Lower lobe of right lung (tissue), 2 donors: ENCODE results near the gene SLC66A2. TPM values are rescaled to one million over a fixed set of nuclear protein-coding genes. Genes with fewer than 3 reads are reported as not detected.

Experiments
- ATAC-seq, 2 donors: fragments of 200-7000 bp; cut with Tn5 transposase; one replicate each; pipeline ENCODE4 v1.9.1; 2020 to 2022; ENCODE audit warnings: mild to moderate bottlenecking in 2 of 2, moderate library complexity in 2 of 2
- DNase-seq: peaks from one replicate; pipeline ENCODE4 v3.0.0-alpha.2; 2020
- H3K27ac ChIP-seq: fragments of 200-600 bp; one replicate; pipeline ENCODE4 v1.8.0; 2022
- H3K27me3 ChIP-seq: fragments of 200-600 bp; one replicate; pipeline ENCODE4 v1.8.0; 2022; ENCODE audit warnings: low read depth
- H3K36me3 ChIP-seq: fragments of 200-600 bp; one replicate; pipeline ENCODE4 v1.8.0; 2022; ENCODE audit warnings: mild to moderate bottlenecking
- H3K4me1 ChIP-seq: fragments of 200-600 bp; one replicate; pipeline ENCODE4 v1.8.0; 2022
- H3K4me3 ChIP-seq: fragments of 200-600 bp; one replicate; pipeline ENCODE4 v1.8.0; 2022; ENCODE audit warnings: mild to moderate bottlenecking
- H3K9me3 ChIP-seq: fragments of 200-600 bp; one replicate; pipeline ENCODE4 v1.8.0; 2022
- CTCF ChIP-seq: fragments of 200-600 bp; IDR thresholded peaks from one replicate; pipeline ENCODE4 v1.8.0; 2022; ENCODE audit warnings: antibody characterized with exemption, mild to moderate bottlenecking
- intact Hi-C: fragments of 100-400 bp; cut with DNase I; formaldehyde crosslinking; loops from one replicate; pipeline ENCODE4 v1.11.0; 2022
- total RNA-seq: library from RNA; stranded (reverse); fragmentation: NEBNext Ultra II Directional; extraction: Animal tissue kit (Norgen Biotek cat#: 25700); gene quantifications from one replicate; pipeline ENCODE4 v1.2.1, GENCODE V29; 2021
- donor health status: DM: no; HTN: yes; CAD: no; lungs with severe emphysema.

Gene SLC66A2
- total RNA-seq, 1 donor from 2014 or later: 54.2 TPM

- no peaks in the 10 kb centered on the region for H3K27me3 ChIP-seq
- H3K4me3 ChIP-seq: no peak overlapping the region
- intact Hi-C loops: no loop called here
- H3K4me1 ChIP-seq: no peaks in the 10 kb centered on the region
- peaks cover 45% of the 10 kb centered on the region for H3K36me3 ChIP-seq
- H3K9me3 ChIP-seq: no peaks in the 10 kb centered on the region
- no peak overlapping the region for H3K27ac ChIP-seq
- ATAC-seq (no peak), DNase-seq (peak; percentile 34)
- no peak for TF ChIP-seq CTCF
These were observed 36.8 kb downstream of the SLC66A2 start for GRCh38 chr18:79914614-79915160.

DNA sequence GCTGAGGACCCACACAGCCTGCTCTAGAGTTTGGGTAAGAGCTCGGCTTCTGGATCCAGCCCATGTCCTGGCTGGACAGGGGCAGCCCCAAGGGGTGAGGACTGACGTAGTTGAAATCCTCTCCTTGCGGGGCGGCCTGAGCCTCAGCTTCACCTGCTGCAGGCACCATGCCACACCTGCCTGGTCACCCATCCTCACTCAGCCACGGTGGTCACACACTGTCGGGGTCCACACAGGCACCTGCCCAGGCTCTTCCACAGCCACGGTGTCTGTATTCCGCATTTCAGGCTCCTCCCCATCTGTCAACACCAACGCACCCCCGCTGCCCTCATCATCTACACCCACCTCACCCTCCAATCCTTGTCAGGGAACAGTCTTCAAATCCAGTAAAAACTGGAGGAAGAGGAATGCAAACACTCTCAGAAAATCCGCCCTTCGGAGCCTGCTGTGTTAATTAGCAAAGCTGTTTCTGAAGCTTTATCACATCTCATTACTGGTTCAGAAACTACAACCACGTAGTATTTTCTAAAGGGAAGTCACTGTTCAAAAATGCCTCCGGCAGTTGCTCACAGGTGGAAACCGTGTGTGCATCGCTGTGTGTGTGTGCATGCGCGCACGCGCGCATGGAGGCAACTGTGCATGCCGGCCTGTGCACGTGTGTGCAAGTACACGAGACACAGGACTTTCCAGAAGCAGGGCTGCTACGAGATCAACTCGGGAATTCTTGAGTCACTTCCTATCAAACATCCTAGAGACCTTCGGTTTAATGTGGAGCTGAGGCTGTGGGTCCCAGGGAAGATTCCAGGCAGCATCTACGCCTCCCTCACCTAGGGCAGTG lies 38.2 kb downstream of the SLC66A2 start:
- DNase-seq: peak; percentile 38
- Histone ChIP-seq H3K27ac (no peak overlapping the region), H3K4me3 (no peak overlapping the region), H3K9me3 (no peaks in the 10 kb centered on the region), H3K27me3 (no peaks in the 10 kb centered on the region), H3K36me3 (peaks cover 36% of the 10 kb centered on the region), H3K4me1 (no peaks in the 10 kb centered on the region)
- intact Hi-C loops: no loop called here
- no peak for ATAC-seq
- TF ChIP-seq CTCF: no peak

DNA sequence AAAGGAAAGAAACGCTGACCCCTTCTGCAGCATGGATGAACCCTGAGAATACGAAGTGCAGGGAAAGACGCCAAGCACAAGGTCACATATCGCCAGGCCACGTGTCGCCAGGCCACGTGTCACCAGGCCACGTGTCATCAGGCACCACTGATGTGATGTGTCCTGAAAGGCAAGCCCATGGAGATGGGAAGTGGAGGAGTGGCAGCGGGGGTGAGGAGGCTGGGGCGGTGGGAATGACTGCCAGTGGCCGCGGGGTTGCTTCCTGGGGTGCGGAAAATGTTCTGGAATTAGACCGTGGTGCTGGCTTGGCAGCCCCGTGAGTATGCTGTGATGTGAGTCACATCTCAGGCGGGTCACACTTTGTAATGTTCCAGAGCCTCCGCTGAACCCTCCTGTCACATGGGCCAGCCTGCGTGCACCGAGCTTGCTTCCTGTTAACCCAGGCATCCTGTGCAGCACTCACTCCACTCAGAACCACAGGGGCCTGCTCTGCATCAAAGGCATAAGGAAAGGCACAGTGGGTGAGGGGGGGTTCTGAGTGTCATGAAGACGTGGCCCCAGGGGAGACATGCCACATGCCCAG lies 39.0 kb downstream of the SLC66A2 start:
- H3K9me3 ChIP-seq: no peaks in the 10 kb centered on the region
- H3K4me3 ChIP-seq: no peak overlapping the region
- ATAC-seq: peak in 1 of 2 donors; percentile 27
- TF ChIP-seq CTCF: no peak
- peak; percentile 37 for DNase-seq
- H3K4me1 ChIP-seq: no peaks in the 10 kb centered on the region
- intact Hi-C loops: no loop called here
- peaks cover 35% of the 10 kb centered on the region for H3K36me3 ChIP-seq
- no peaks in the 10 kb centered on the region for H3K27me3 ChIP-seq
- no peak overlapping the region for H3K27ac ChIP-seq

GRCh38 chr18:79911344-79912270 lies 39.8 kb downstream of the SLC66A2 start:
- no peak for TF ChIP-seq CTCF
- intact Hi-C loops: no loop called here
- Histone ChIP-seq H3K4me3 (no peak overlapping the region), H3K4me1 (no peaks in the 10 kb centered on the region), H3K9me3 (no peaks in the 10 kb centered on the region), H3K27ac (no peak overlapping the region), H3K36me3 (peaks cover 26% of the 10 kb centered on the region), H3K27me3 (no peaks in the 10 kb centered on the region)
- ATAC-seq: peak in 1 of 2 donors; percentile 20
- peak; percentile 44 for DNase-seq
